HG03060 (cell line): Measurements from ENCODE around the gene BRD7.

Experiments used
- ATAC-seq: cut with Tn5 transposase; IDR thresholded peaks from one replicate; pipeline ENCODE4 v1.9.1; 2021; ENCODE audit warnings: low read depth, moderate number of reproducible peaks; ENCODE audit not compliant: unreplicated experiment

Gene BRD7

GRCh38 chr16:50368410-50369132, at the start of gene BRD7:
BRD7 (minus strand) TSS chr16:50368988; CDS start chr16:50368774, 214 bp downstream.
- peak; percentile 41 for ATAC-seq

- no peak for ATAC-seq
Measured at GRCh38 chr16:50416388-50416787, 47.6 kb upstream of the BRD7 start.

GRCh38 chr16:50414152-50414551, 45.4 kb upstream of the BRD7 start:
- ATAC-seq = no peak

GRCh38 chr16:50411034-50411433, 42.2 kb upstream of the BRD7 start:
- no peak for ATAC-seq

- ATAC-seq = no peak
Measured at GRCh38 chr16:50408001-50408561, 39.3 kb upstream of the BRD7 start.

GRCh38 chr16:50407351-50407750, 38.6 kb upstream of the BRD7 start:
- ATAC-seq = no peak

GRCh38 chr16:50403491-50403890, 34.7 kb upstream of the BRD7 start:
- ATAC-seq = no peak

- ATAC-seq = no peak
Measured at GRCh38 chr16:50402298-50402895, 33.6 kb upstream of the BRD7 start.

- no peak for ATAC-seq
Measured at GRCh38 chr16:50401355-50401754, 32.6 kb upstream of the BRD7 start.

GRCh38 chr16:50400967-50401348, 32.2 kb upstream of the BRD7 start:
- no peak for ATAC-seq

- ATAC-seq = no peak
Measured at GRCh38 chr16:50400312-50400966, 31.7 kb upstream of the BRD7 start.

- no peak for ATAC-seq
Measured at GRCh38 chr16:50399411-50399810, 30.6 kb upstream of the BRD7 start.

- ATAC-seq = no peak
Measured at GRCh38 chr16:50398336-50398735, 29.5 kb upstream of the BRD7 start.

- ATAC-seq = no peak
Measured at GRCh38 chr16:50396761-50397535, 28.2 kb upstream of the BRD7 start.

GRCh38 chr16:50395763-50396710, 27.2 kb upstream of the BRD7 start:
- no peak for ATAC-seq

GRCh38 chr16:50393858-50394802, 25.3 kb upstream of the BRD7 start:
- ATAC-seq = no peak

- ATAC-seq = no peak
Measured at GRCh38 chr16:50393416-50393815, 24.6 kb upstream of the BRD7 start.

- ATAC-seq = no peak
Measured at GRCh38 chr16:50390914-50391716, 22.3 kb upstream of the BRD7 start.
